GM19467 (cell line): ENCODE data around the gene GRSF1.

ENCODE experiments used
- ATAC-seq: cut with Tn5 transposase; IDR thresholded peaks from one replicate; pipeline ENCODE4 v1.9.1; 2021; ENCODE audit warnings: mild to moderate bottlenecking, moderate library complexity; ENCODE audit not compliant: unreplicated experiment

GRSF1 gene

GRCh38 chr4:70768301-70768948, 71.3 kb downstream of the GRSF1 start:
- ATAC-seq = no peak
